ENCODE results near the gene PSME1. TPM values are rescaled to one million over a fixed set of nuclear protein-coding genes. Genes with fewer than 3 reads are reported as not detected.

The PSME1 gene
- total and polyA plus RNA-seq, 10 of the 15 experiments (the other 5 are each of a cell fraction or from before 2014, with no cell fraction given) = 250 to 1,378 (median 412) TPM

- in situ Hi-C loops (cut with MboI) = no loop called here
- peaks cover 30 to 49% of the 10 kb centered on the region in 2 experiments for H3K36me3 ChIP-seq (ENCODE audit: control insufficient read depth in 2 of 2, insufficient read depth in 2 of 2, low read length in 1 of 2)
- peaks cover 29% of the 10 kb centered on the region for H3K4me1 ChIP-seq (ENCODE audit: control insufficient read depth, insufficient read depth, low read length)
- DNase-seq (ENCODE audit: low read depth, low spot score) (no peak), FAIRE-seq (no peak), ATAC-seq (no peak)
- H3K4me3 ChIP-seq = no peak overlapping the region
- H3K4me2 ChIP-seq (ENCODE audit: control insufficient read depth, insufficient read depth) = peak overlapping the region; percentile 7; the same call in 1 of the 2 replicates
- no peak overlapping the region for H2AFZ ChIP-seq (ENCODE audit: control insufficient read depth, low read depth, low read length)
- WGBS (ENCODE audit: insufficient coverage, insufficient replicate concordance, low lambda C conversion rate, missing lambda C conversion rate) = 96% methylated on average over 4 of the region's 5 CpGs
- ChIA-PET CTCF (no interaction called here), SMC1A (ENCODE audit: uncharacterized antibody, unreplicated experiment) (no interaction called here), POLR2A (interaction anchor here (1.0 kb wide), 1 partner anchor 30 kb away, joined by 3 read pairs; no protein-coding TSS in a partner anchor), RAD21 (ENCODE audit: unreplicated experiment) (no interaction called here)
- intact Hi-C loops (cut with micrococcal nuclease; ENCODE audit: unreplicated experiment) = no loop called here
- peaks cover 43% of the 10 kb centered on the region for H3K79me2 ChIP-seq (ENCODE audit: control insufficient read depth, insufficient read depth, low read length)
- TF ChIP-seq BRCA1 (IDR thresholded peaks at IDR 0.05; ENCODE audit: low read depth, low read length) (no peak), PML (IDR thresholded peaks at IDR 0.05; ENCODE audit: low read length) (no peak), POLR2AphosphoS5 (IDR thresholded peaks at IDR 0.05; ENCODE audit: low read length) (peak; percentile 61), REST (IDR thresholded peaks at IDR 0.05; ENCODE audit: low read depth, low read length) (no peak), SUZ12 (IDR thresholded peaks at IDR 0.05; ENCODE audit: unreplicated experiment) (no peak), RBBP5 (conservative IDR thresholded peaks at IDR 0.05) (no peak)
- H3K27ac ChIP-seq (ENCODE audit: control insufficient read depth, insufficient read depth) = no peak overlapping the region
- no peak overlapping the region for H3K9ac ChIP-seq (ENCODE audit: control insufficient read depth, insufficient read depth, low read length)
- H3K9me3 ChIP-seq (replicated peaks; ENCODE audit: control insufficient read depth, insufficient read depth, low read length) = no peaks in the 10 kb centered on the region
- BruUV-seq (replicated peaks) = no TSS peak
- no peaks in the 10 kb centered on the region for H3K27me3 ChIP-seq (replicated peaks in 1 of 2; ENCODE audit: control insufficient read depth in 2 of 2, insufficient read depth in 2 of 2, low read length in 1 of 2)
- no peaks in the 10 kb centered on the region for H4K20me1 ChIP-seq (ENCODE audit: control insufficient read depth, insufficient read depth)
Observed at GRCh38 chr14:24165785-24166184, 29.8 kb downstream of the PSME1 start.
